ENCODE results near the gene BRWD1. TPM values are rescaled to one million over a fixed set of nuclear protein-coding genes. Genes with fewer than 3 reads are reported as not detected.

The BRWD1 gene
- polyA plus RNA-seq, 4 donors = 8.6 to 33.5 (median 9.9) TPM

GRCh38 chr21:39340687-39341086, 27.3 kb upstream of the BRWD1 start:
- WGBS, 3 donors = 92 to 96% (median 94%) methylated on average over 6 of the region's 6 CpGs
- Histone ChIP-seq H3K4me3 (ENCODE audit: low read depth in 1 of 3, low read length in 3 of 3) (no peak overlapping the region), H3K9me3 (ENCODE audit: control insufficient read depth in 2 of 2, insufficient read depth in 1 of 2, low read depth in 1 of 2, low read length in 1 of 2) (no peaks in the 10 kb centered on the region), H3K27ac (ENCODE audit: low read depth in 1 of 3, low read length in 2 of 3) (no peak overlapping the region), H3K27me3 (ENCODE audit: control insufficient read depth in 3 of 3, insufficient read depth in 3 of 3, low read length in 3 of 3) (no peaks in the 10 kb centered on the region), H3K36me3 (ENCODE audit: control insufficient read depth in 3 of 3, insufficient read depth in 2 of 3, low read depth in 1 of 3, low read length in 3 of 3) (peaks cover 5 to 12% (median 10%) of the 10 kb centered on the region in 3 donors), H3K4me1 (ENCODE audit: control insufficient read depth in 3 of 3, insufficient read depth in 2 of 3, low read depth in 1 of 3, low read length in 2 of 3) (no peaks in the 10 kb centered on the region)
- FAIRE-seq = no peak
- DNase-seq = no peak

DNA sequence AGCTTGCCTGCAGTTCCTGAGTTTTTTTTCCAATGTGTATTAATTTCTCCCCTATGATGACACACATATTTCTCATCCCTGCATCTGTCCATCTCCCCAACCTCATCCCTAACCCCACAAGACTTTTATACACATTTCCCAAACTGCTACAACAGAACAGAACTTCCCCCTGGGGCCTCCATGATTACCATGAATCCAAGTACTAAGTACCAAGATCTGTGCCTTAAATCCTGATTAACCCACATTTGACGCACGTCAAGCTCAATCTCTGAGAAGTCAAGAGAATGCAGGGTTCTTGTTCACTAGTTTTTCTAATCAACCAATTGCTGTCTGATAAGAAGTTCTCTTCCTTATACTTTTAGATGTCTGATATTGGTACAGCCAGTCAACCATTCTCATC, 25.8 kb upstream of the BRWD1 start:
- no peaks in the 10 kb centered on the region for H3K9me3 ChIP-seq (ENCODE audit: control insufficient read depth in 2 of 2, insufficient read depth in 1 of 2, low read depth in 1 of 2, low read length in 1 of 2)
- H3K27ac ChIP-seq (ENCODE audit: low read depth in 1 of 3, low read length in 2 of 3) = no peak overlapping the region
- FAIRE-seq (no peak), DNase-seq (no peak)
- no peaks in the 10 kb centered on the region for H3K27me3 ChIP-seq (ENCODE audit: control insufficient read depth in 3 of 3, insufficient read depth in 3 of 3, low read length in 3 of 3)
- H3K4me1 ChIP-seq (ENCODE audit: control insufficient read depth in 3 of 3, insufficient read depth in 2 of 3, low read depth in 1 of 3, low read length in 2 of 3) = no peaks in the 10 kb centered on the region
- 90 to 93% (median 91%) methylated on average over 2 of the region's 2 CpGs for WGBS, 3 donors
- H3K4me3 ChIP-seq (ENCODE audit: low read depth in 1 of 3, low read length in 3 of 3) = no peak overlapping the region
- peaks cover 5 to 12% (median 10%) of the 10 kb centered on the region in 3 donors for H3K36me3 ChIP-seq (ENCODE audit: control insufficient read depth in 3 of 3, insufficient read depth in 2 of 3, low read depth in 1 of 3, low read length in 3 of 3)

DNA sequence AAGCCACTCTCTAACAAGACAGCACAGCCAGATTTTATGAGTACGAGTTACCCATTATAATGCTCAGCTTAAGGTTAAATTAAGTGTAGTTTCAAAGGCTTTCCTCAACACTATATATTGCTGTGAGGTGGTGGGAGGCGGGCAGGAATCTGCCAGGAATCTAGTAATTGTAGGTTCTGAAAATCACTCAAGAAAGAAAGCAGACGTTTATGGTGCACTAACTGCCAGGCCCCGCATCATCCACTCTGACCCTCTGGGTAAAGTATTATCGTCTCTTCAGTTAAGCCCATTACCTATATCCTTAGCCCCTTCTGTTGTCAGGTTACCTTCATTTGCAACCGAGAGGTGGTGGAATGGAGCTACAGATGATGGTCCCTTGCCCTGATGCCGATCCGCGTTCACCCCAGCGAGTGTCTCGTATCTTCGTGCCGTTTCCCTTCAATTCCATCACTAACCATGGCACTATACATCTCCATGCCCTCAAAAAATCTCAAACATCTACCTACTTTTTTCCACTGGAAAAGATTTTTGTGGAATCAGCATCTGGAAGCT, 23.1 kb upstream of the BRWD1 start:
- Histone ChIP-seq H3K9me3 (ENCODE audit: control insufficient read depth in 2 of 2, insufficient read depth in 1 of 2, low read depth in 1 of 2, low read length in 1 of 2) (no peaks in the 10 kb centered on the region), H3K4me1 (ENCODE audit: control insufficient read depth in 3 of 3, insufficient read depth in 2 of 3, low read depth in 1 of 3, low read length in 2 of 3) (peaks cover 0 to 2% (median 2%) of the 10 kb centered on the region in 3 donors), H3K27me3 (ENCODE audit: control insufficient read depth in 3 of 3, insufficient read depth in 3 of 3, low read length in 3 of 3) (no peaks in the 10 kb centered on the region), H3K4me3 (ENCODE audit: low read depth in 1 of 3, low read length in 3 of 3) (no peak overlapping the region), H3K27ac (ENCODE audit: low read depth in 1 of 3, low read length in 2 of 3) (no peak overlapping the region), H3K36me3 (ENCODE audit: control insufficient read depth in 3 of 3, insufficient read depth in 2 of 3, low read depth in 1 of 3, low read length in 3 of 3) (peaks cover 4 to 5% (median 5%) of the 10 kb centered on the region in 3 donors)
- WGBS, 3 donors = 83 to 94% (median 87%) methylated on average over 13 of the region's 13 CpGs
- FAIRE-seq = no peak
- no peak for DNase-seq

DNA sequence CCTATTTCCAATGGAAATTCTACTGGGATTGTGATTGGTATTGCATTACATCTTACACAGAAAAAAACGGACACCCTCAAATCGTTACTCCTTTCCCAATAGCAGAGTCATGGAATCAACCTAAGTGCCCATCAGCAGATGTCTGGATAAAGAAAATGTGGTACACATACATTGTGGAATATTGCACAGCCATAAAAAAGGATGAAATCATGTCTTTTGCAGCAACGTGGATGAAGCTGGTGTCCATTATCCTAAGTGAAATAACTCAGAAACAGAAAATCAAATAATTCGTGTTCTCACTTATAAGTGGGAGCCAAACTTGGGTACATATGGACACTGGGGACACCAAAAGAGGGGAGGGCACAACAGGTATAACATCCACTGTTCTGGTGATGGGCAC, 21.2 kb upstream of the BRWD1 start:
- DNase-seq (no peak), FAIRE-seq (no peak)
- Histone ChIP-seq H3K27ac (ENCODE audit: low read depth in 1 of 3, low read length in 2 of 3) (no peak overlapping the region), H3K9me3 (ENCODE audit: control insufficient read depth in 2 of 2, insufficient read depth in 1 of 2, low read depth in 1 of 2, low read length in 1 of 2) (no peaks in the 10 kb centered on the region), H3K27me3 (ENCODE audit: control insufficient read depth in 3 of 3, insufficient read depth in 3 of 3, low read length in 3 of 3) (no peaks in the 10 kb centered on the region), H3K36me3 (ENCODE audit: control insufficient read depth in 3 of 3, insufficient read depth in 2 of 3, low read depth in 1 of 3, low read length in 3 of 3) (no peaks in the 10 kb centered on the region), H3K4me1 (ENCODE audit: control insufficient read depth in 3 of 3, insufficient read depth in 2 of 3, low read depth in 1 of 3, low read length in 2 of 3) (peaks cover 0 to 2% (median 2%) of the 10 kb centered on the region in 3 donors), H3K4me3 (ENCODE audit: low read depth in 1 of 3, low read length in 3 of 3) (no peak overlapping the region)
- 93 to 98% (median 96%) methylated on average over 4 of the region's 4 CpGs for WGBS, 3 donors

DNA sequence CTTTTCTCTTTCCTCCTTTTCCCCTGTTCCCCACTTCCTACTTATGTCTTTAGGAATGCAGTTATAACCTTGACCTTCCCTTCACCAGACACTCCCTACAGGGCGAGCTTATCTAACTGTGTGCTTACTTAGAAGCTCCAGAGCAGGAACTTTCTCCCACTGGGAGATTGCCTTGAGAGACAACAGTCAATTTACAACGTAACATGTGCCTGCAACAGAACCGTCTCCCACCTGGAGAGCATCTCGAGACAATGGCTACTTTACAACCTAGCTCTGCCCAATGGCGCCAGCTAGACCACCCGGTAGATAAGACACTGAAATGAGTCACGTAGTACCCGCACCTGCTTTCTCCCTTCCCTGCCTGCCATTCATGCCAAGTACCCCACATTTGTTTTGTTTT, 18.7 kb upstream of the BRWD1 start:
- Histone ChIP-seq H3K27ac (ENCODE audit: low read depth in 1 of 3, low read length in 2 of 3) (no peak overlapping the region), H3K9me3 (ENCODE audit: control insufficient read depth in 2 of 2, insufficient read depth in 1 of 2, low read depth in 1 of 2, low read length in 1 of 2) (no peaks in the 10 kb centered on the region), H3K27me3 (ENCODE audit: control insufficient read depth in 3 of 3, insufficient read depth in 3 of 3, low read length in 3 of 3) (no peaks in the 10 kb centered on the region), H3K4me1 (ENCODE audit: control insufficient read depth in 3 of 3, insufficient read depth in 2 of 3, low read depth in 1 of 3, low read length in 2 of 3) (peaks cover 0 to 2% (median 2%) of the 10 kb centered on the region in 3 donors), H3K4me3 (ENCODE audit: low read depth in 1 of 3, low read length in 3 of 3) (no peak overlapping the region), H3K36me3 (ENCODE audit: control insufficient read depth in 3 of 3, insufficient read depth in 2 of 3, low read depth in 1 of 3, low read length in 3 of 3) (no peaks in the 10 kb centered on the region)
- FAIRE-seq (no peak), DNase-seq (peak; percentile 47 to 56)
- 22 to 50% (median 43%) methylated on average over 8 of the region's 8 CpGs for WGBS, 3 donors

DNA sequence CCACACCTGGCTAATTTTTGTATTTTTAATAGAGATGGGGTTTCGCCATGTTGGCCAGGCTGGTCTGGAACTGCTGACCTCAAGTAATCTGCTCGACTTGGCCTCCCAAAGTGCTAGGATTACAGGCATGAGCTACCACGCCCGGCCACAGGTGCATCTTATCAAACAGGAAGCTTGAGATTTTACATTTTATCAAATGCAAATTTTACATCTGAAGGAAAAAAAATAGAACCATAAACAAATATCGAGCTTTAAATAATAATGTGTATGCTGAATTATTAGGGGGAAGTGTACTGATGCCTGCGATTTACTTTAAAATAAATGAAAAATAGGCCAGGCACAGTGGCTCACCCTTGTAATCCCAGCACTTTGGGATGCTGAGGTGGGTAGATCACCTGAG, 16.6 kb upstream of the BRWD1 start:
- 38 to 68% (median 54%) methylated on average over 6 of the region's 6 CpGs for WGBS, 3 donors
- Histone ChIP-seq H3K9me3 (ENCODE audit: control insufficient read depth in 2 of 2, insufficient read depth in 1 of 2, low read depth in 1 of 2, low read length in 1 of 2) (no peaks in the 10 kb centered on the region), H3K27ac (ENCODE audit: low read depth in 1 of 3, low read length in 2 of 3) (no peak overlapping the region), H3K36me3 (ENCODE audit: control insufficient read depth in 3 of 3, insufficient read depth in 2 of 3, low read depth in 1 of 3, low read length in 3 of 3) (no peaks in the 10 kb centered on the region), H3K27me3 (ENCODE audit: control insufficient read depth in 3 of 3, insufficient read depth in 3 of 3, low read length in 3 of 3) (no peaks in the 10 kb centered on the region), H3K4me3 (ENCODE audit: low read depth in 1 of 3, low read length in 3 of 3) (no peak overlapping the region), H3K4me1 (ENCODE audit: control insufficient read depth in 3 of 3, insufficient read depth in 2 of 3, low read depth in 1 of 3, low read length in 2 of 3) (peaks cover 0 to 2% (median 2%) of the 10 kb centered on the region in 3 donors)
- DNase-seq (no peak), FAIRE-seq (no peak)

GRCh38 chr21:39327727-39328126, 14.3 kb upstream of the BRWD1 start:
- H3K4me3 ChIP-seq (ENCODE audit: low read depth in 1 of 3, low read length in 3 of 3) = no peak overlapping the region
- H3K4me1 ChIP-seq (ENCODE audit: control insufficient read depth in 3 of 3, insufficient read depth in 2 of 3, low read depth in 1 of 3, low read length in 2 of 3) = peaks cover 0 to 2% (median 2%) of the 10 kb centered on the region in 3 donors
- 93 to 96% (median 94%) methylated on average over 7 of the region's 7 CpGs for WGBS, 3 donors
- no peaks in the 10 kb centered on the region for H3K9me3 ChIP-seq (ENCODE audit: control insufficient read depth in 2 of 2, insufficient read depth in 1 of 2, low read depth in 1 of 2, low read length in 1 of 2)
- H3K27ac ChIP-seq (ENCODE audit: low read depth in 1 of 3, low read length in 2 of 3) = no peak overlapping the region
- FAIRE-seq = no peak
- no peaks in the 10 kb centered on the region for H3K36me3 ChIP-seq (ENCODE audit: control insufficient read depth in 3 of 3, insufficient read depth in 2 of 3, low read depth in 1 of 3, low read length in 3 of 3)
- no peak for DNase-seq
- H3K27me3 ChIP-seq (ENCODE audit: control insufficient read depth in 3 of 3, insufficient read depth in 3 of 3, low read length in 3 of 3) = no peaks in the 10 kb centered on the region

- 90 to 95% (median 93%) methylated on average over 7 of the region's 7 CpGs for WGBS, 3 donors
- H3K27me3 ChIP-seq (ENCODE audit: control insufficient read depth in 3 of 3, insufficient read depth in 3 of 3, low read length in 3 of 3) = no peaks in the 10 kb centered on the region
Measured at GRCh38 chr21:39326607-39327307, 13.3 kb upstream of the BRWD1 start.

More at GRCh38 chr21:39326607-39327307, 13.3 kb upstream of the BRWD1 start:
- no peak overlapping the region for H3K4me3 ChIP-seq (ENCODE audit: low read depth in 1 of 3, low read length in 3 of 3)
- DNase-seq = no peak
- H3K27ac ChIP-seq (ENCODE audit: low read depth in 1 of 3, low read length in 2 of 3) = no peak overlapping the region
- no peaks in the 10 kb centered on the region for H3K36me3 ChIP-seq (ENCODE audit: control insufficient read depth in 3 of 3, insufficient read depth in 2 of 3, low read depth in 1 of 3, low read length in 3 of 3)
- peaks cover 0 to 2% (median 0%) of the 10 kb centered on the region in 3 donors for H3K4me1 ChIP-seq (ENCODE audit: control insufficient read depth in 3 of 3, insufficient read depth in 2 of 3, low read depth in 1 of 3, low read length in 2 of 3)
- H3K9me3 ChIP-seq (ENCODE audit: control insufficient read depth in 2 of 2, insufficient read depth in 1 of 2, low read depth in 1 of 2, low read length in 1 of 2) = no peaks in the 10 kb centered on the region
- no peak for FAIRE-seq
